Osteoblast (primary cell): Measurements from ENCODE around the gene B4GALNT3. TPM values are rescaled to one million over a fixed set of nuclear protein-coding genes. Genes with fewer than 3 reads are reported as not detected.

Experiments
- DNase-seq: peaks from one replicate; pipeline ENCODE4 v3.0.0; 2011; ENCODE audit warnings: low spot score, mixed read lengths; ENCODE audit not compliant: insufficient read length; ENCODE audit errors: missing footprints
- H2AFZ ChIP-seq: 2 replicates; pipeline ENCODE4 v1.6.0; 2011; ENCODE audit warnings: mild to moderate bottlenecking, low read length
- H3K27ac ChIP-seq: 2 replicates; pipeline ENCODE4 v1.5.1; 2011; ENCODE audit warnings: mild to moderate bottlenecking, low read depth, low read length, moderate library complexity
- H3K27me3 ChIP-seq: 2 replicates; pipeline ENCODE4 v1.6.0; 2012; ENCODE audit warnings: mild to moderate bottlenecking, control low read depth, inconsistent platforms, low read length, moderate library complexity; ENCODE audit not compliant: insufficient read depth
- H3K36me3 ChIP-seq: 2 replicates; pipeline ENCODE4 v1.5.1; 2011; ENCODE audit warnings: mild to moderate bottlenecking, low read length, control low read depth, moderate library complexity; ENCODE audit not compliant: insufficient read depth
- H3K4me1 ChIP-seq: 2 replicates; pipeline ENCODE4 v1.5.1; 2011; ENCODE audit warnings: mild to moderate bottlenecking, low read length, control low read depth, moderate library complexity; ENCODE audit not compliant: insufficient read depth
- H3K4me2 ChIP-seq: 2 replicates; pipeline ENCODE4 v1.6.0; 2011; ENCODE audit warnings: mild to moderate bottlenecking, low read length; ENCODE audit not compliant: insufficient read depth
- H3K4me3 ChIP-seq: fragments of 200-600 bp; sonication (generic); 3 replicates; pipeline ENCODE4 v1.5.1; 2012; ENCODE audit warnings: mild to moderate bottlenecking, low read length, inconsistent platforms; ENCODE audit not compliant: insufficient read depth
- H3K79me2 ChIP-seq: 2 replicates; pipeline ENCODE4 v1.6.0; 2012; ENCODE audit warnings: mild to moderate bottlenecking, low read length, control low read depth, inconsistent platforms; ENCODE audit not compliant: insufficient read depth
- H3K9me3 ChIP-seq: 2 replicates; pipeline ENCODE4 v1.5.1; 2011; ENCODE audit warnings: low read depth, low read length, control low read depth
- H4K20me1 ChIP-seq: 2 replicates; pipeline ENCODE4 v1.6.0; 2012; ENCODE audit warnings: mild to moderate bottlenecking, low read length, control low read depth; ENCODE audit not compliant: insufficient read depth
- total RNA-seq: library from RNA; depleted of rRNA; stranded (reverse); fragments of >200 nt; gene quantifications from 2 replicates; pipeline ENCODE4 v1.2.3, GENCODE V29; 2012
- TF ChIP-seq, protein P1 (sequence below): IDR thresholded peaks from 2 replicates; pipeline ENCODE4 v1.5.1; 2011; ENCODE audit warnings: mild to moderate bottlenecking, low read depth, low read length, moderate library complexity; ENCODE audit errors: extremely low read depth

B4GALNT3 gene
- total RNA-seq, 1 donor = 0.36 TPM

DNA sequence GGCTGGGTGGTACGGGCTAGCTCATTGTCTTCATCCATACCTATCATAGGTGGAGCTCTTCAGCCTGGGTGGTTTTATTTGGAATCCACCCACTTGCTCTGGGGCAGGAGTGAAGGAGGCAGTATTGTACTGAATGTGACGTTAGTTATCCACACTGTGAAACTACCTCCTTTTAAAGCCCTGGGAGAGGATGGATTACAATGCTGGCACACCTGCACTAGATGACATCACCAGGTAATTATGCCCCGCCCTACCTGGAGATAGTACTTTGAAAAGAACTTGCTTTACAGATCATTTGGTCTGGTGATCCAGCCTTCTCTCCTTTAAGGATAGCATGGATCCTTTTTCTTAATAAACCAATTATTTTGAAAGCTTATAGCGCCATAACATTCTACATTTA, 78.0 kb downstream of the B4GALNT3 start:
- no peak for DNase-seq
- Histone ChIP-seq H3K27me3 (peaks cover 7% of the 10 kb centered on the region), H3K4me2 (no peak overlapping the region), H3K27ac (no peak overlapping the region), H3K4me3 (no peak overlapping the region), H2AFZ (no peak overlapping the region), H3K79me2 (no peaks in the 10 kb centered on the region), H4K20me1 (no peaks in the 10 kb centered on the region), H3K4me1 (peaks cover 15% of the 10 kb centered on the region), H3K36me3 (no peaks in the 10 kb centered on the region), H3K9me3 (no peaks in the 10 kb centered on the region)
- TF ChIP-seq, protein P1, sequence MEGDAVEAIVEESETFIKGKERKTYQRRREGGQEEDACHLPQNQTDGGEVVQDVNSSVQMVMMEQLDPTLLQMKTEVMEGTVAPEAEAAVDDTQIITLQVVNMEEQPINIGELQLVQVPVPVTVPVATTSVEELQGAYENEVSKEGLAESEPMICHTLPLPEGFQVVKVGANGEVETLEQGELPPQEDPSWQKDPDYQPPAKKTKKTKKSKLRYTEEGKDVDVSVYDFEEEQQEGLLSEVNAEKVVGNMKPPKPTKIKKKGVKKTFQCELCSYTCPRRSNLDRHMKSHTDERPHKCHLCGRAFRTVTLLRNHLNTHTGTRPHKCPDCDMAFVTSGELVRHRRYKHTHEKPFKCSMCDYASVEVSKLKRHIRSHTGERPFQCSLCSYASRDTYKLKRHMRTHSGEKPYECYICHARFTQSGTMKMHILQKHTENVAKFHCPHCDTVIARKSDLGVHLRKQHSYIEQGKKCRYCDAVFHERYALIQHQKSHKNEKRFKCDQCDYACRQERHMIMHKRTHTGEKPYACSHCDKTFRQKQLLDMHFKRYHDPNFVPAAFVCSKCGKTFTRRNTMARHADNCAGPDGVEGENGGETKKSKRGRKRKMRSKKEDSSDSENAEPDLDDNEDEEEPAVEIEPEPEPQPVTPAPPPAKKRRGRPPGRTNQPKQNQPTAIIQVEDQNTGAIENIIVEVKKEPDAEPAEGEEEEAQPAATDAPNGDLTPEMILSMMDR = no peak

DNA sequence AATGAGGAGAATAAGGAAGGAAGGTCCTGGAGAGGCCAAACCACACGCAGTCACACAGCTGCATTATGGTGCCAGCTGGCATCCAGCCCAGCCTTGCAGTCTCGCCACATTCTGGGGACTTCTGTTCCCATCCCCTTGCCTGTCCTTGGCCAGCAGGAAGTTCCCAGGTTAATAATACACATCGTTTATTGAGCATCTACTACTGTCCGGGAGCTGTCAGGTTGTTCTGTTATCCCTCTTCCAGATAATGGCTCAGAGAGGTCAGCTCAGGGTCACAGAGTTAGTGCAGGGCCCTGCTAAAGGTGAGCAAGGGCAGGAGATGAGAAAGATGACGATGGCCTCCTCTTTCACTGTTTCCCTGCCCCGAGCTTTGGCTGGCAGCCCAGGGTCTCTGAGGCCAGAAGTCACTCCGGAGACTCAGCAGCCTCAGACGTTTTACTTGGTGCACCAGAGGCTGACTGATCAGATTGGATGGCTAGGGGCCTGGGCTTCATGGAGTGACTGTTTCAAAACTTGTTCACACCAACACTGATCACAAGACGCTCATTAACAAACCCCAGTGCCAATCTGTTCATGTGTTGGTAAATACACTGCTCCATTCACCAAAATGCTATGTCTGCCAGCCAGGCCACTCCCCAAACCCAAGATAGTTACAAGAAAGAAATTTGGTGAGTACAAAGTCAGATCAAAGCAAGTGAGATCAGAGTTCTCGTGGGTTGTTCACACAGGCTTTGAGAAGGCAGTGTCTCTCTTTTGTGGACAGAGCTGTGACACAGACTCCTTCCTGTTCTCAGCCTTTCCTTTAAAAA, 79.2 kb downstream of the B4GALNT3 start:
- DNase-seq = peak; percentile 91
- Histone ChIP-seq H2AFZ (peak overlapping the region; percentile 57), H3K4me3 (no peak overlapping the region), H3K4me2 (no peak overlapping the region), H3K27ac (no peak overlapping the region), H3K4me1 (peaks cover 9% of the 10 kb centered on the region), H3K36me3 (no peaks in the 10 kb centered on the region), H4K20me1 (no peaks in the 10 kb centered on the region), H3K9me3 (no peaks in the 10 kb centered on the region), H3K27me3 (peaks cover 7% of the 10 kb centered on the region), H3K79me2 (no peaks in the 10 kb centered on the region)
- TF ChIP-seq, protein P1 = no peak

DNA sequence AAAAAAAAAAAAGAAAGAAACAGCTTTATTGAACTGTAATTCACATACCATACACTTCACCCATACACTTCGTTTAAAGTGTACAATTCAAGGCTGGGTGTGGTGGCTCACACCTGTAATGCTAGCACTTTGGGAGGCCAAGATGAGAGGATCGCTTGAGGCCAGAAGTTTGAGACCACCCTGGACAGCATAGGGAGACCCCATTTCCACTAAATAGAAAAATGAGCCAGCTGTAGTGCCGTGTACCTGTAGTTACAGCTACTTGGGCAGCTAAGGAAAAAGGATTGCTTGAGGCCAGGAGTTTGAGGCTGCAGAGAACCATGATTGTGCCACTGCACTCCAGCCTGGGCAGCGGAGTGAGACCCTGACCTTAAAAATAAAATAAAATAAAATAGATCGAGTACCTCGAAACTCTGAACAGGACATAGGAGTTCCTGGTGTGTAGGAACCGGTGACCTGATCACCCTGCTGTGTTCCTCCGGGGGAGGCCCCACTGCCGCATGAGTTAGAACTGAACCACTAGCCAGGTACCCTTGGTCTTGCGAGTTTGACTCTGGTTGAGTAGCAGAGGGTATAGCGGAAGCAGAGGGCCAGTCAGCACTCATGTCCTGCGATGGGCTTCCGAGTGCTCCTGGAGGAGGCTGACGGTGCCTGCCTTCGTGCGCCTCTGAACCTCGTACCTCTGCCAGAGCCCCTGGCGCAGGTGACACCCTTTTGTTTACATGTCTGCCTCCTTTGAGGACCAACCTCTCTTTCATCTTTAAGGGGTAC, 80.0 kb downstream of the B4GALNT3 start:
- Histone ChIP-seq H3K27ac (no peak overlapping the region), H4K20me1 (no peaks in the 10 kb centered on the region), H3K4me1 (peaks cover 9% of the 10 kb centered on the region), H3K36me3 (no peaks in the 10 kb centered on the region), H3K27me3 (peaks cover 7% of the 10 kb centered on the region), H3K4me3 (no peak overlapping the region), H3K4me2 (no peak overlapping the region), H3K79me2 (no peaks in the 10 kb centered on the region), H3K9me3 (no peaks in the 10 kb centered on the region), H2AFZ (no peak overlapping the region)
- peak; percentile 54 for DNase-seq
- TF ChIP-seq, protein P1 = no peak

DNA sequence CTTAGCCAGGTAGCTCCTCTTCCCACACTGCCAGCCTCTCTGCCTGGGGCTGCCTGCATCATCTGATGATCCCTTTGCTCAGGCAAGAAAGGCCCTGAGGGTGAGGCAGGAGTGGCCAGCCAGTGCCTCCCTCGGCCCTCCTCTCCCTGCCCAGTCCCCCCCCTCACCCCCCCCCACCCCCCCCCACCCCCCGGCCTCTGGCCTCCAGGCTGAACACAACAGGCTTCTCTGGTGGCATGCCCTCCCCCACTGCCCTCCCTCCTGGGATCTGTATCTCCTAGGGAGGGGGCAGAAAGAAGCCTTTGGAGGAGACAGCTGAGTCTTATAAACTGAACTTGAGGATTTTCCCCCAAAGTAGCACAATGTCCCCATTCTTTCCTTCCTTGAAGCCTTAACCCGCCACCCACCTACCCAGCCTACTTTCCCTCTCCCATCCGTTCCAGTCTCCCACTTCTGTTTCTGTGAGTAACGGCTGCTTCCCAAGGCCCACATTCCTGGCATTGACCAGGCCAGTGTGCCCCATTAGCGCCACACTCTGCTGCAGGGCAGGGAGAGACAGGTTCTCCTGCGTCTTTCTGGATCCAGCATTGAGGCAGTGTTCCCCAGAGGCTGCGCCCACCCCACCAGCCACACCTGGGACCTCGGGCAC, 82.1 kb downstream of the B4GALNT3 start:
- no peak overlapping the region for H3K27ac ChIP-seq
- no peak overlapping the region for H3K4me3 ChIP-seq
- H4K20me1 ChIP-seq = no peaks in the 10 kb centered on the region
- H2AFZ ChIP-seq = peak overlapping the region; percentile 72
- H3K4me1 ChIP-seq = peaks cover 9% of the 10 kb centered on the region
- DNase-seq = peak; percentile 91
- peaks cover 5% of the 10 kb centered on the region for H3K27me3 ChIP-seq
- TF ChIP-seq, protein P1 = no peak
- H3K36me3 ChIP-seq = no peaks in the 10 kb centered on the region
- no peaks in the 10 kb centered on the region for H3K79me2 ChIP-seq
- H3K9me3 ChIP-seq = no peaks in the 10 kb centered on the region
- no peak overlapping the region for H3K4me2 ChIP-seq
